ENCODE results near the gene PDZD7. TPM values are rescaled to one million over a fixed set of nuclear protein-coding genes. Genes with fewer than 3 reads are reported as not detected.

PDZD7 gene
- total and polyA plus RNA-seq, 9 of the 15 experiments (the other 6 are each of a cell fraction or from before 2014, with no cell fraction given) = 0.04 to 0.24 (median 0.08) TPM; not detected in 3

GRCh38 chr10:101018600-101019439 lies 12.1 kb downstream of the PDZD7 start (continued):
- TF ChIP-seq ZZZ3 (IDR thresholded peaks at IDR 0.05) = no peak
- peak; percentile 92 to 94 for TF ChIP-seq UBTF (IDR thresholded peaks at IDR 0.05; ENCODE audit: borderline replicate concordance in 1 of 2, low read depth in 2 of 2, low read length in 2 of 2)
- no peak for TF ChIP-seq MCM7 (IDR thresholded peaks at IDR 0.05)
- TF ChIP-seq L3MBTL2 (IDR thresholded peaks at IDR 0.05) = peak; percentile 34; the same call in 1 of the 2 replicates
- TF ChIP-seq SOX6 (IDR thresholded peaks at IDR 0.05) = no peak
- peak; percentile 51 for TF ChIP-seq FIP1L1 (IDR thresholded peaks at IDR 0.05; ENCODE audit: low read depth, low read length, poor library complexity, severe bottlenecking)
- no peak for TF ChIP-seq OTX1 (CRISPR knock-in tag; IDR thresholded peaks at IDR 0.05)
- TF ChIP-seq CBFA2T3 (IDR thresholded peaks at IDR 0.05) = 0 out of 2 replicates have a peak, but pooled peaks have one; percentile 4
- TF ChIP-seq ZNF696 (CRISPR knock-in tag; conservative IDR thresholded peaks at IDR 0.05) = no peak
- no peak for TF ChIP-seq MYNN (IDR thresholded peaks at IDR 0.05)
- TF ChIP-seq MYNN (CRISPR knock-in tag; IDR thresholded peaks at IDR 0.05) = no peak
- TF ChIP-seq ZNF3 (CRISPR knock-in tag; IDR thresholded peaks at IDR 0.05) = no peak
- TF ChIP-seq ZNF764 (CRISPR knock-in tag; IDR thresholded peaks at IDR 0.05; ENCODE audit: low read depth) = no peak
- TF ChIP-seq NCOA6 (IDR thresholded peaks at IDR 0.05) = peak; percentile 53; the same call in 1 of the 2 replicates
- TF ChIP-seq THAP7 (CRISPR knock-in tag; IDR thresholded peaks at IDR 0.05) = no peak
- 0 out of 2 replicates have a peak, but pooled peaks have one; percentile 26 for TF ChIP-seq USF1 (CRISPR knock-in tag; IDR thresholded peaks at IDR 0.05)
- TF ChIP-seq HMGN3 (IDR thresholded peaks at IDR 0.05; ENCODE audit: borderline replicate concordance, extremely low read depth, insufficient read length, low read depth, low read length) = no peak
- TF ChIP-seq CXXC5 (CRISPR knock-in tag; IDR thresholded peaks at IDR 0.05) = peak; percentile 36; the same call in 1 of the 2 replicates
- TF ChIP-seq ZNF121 (CRISPR knock-in tag; conservative IDR thresholded peaks at IDR 0.05) = no peak
